ENCODE data around the gene ETV3L. TPM values are rescaled to one million over a fixed set of nuclear protein-coding genes. Genes with fewer than 3 reads are reported as not detected.

The ETV3L gene
- total RNA-seq, 1 donor from 2014 or later = not detected

DNA sequence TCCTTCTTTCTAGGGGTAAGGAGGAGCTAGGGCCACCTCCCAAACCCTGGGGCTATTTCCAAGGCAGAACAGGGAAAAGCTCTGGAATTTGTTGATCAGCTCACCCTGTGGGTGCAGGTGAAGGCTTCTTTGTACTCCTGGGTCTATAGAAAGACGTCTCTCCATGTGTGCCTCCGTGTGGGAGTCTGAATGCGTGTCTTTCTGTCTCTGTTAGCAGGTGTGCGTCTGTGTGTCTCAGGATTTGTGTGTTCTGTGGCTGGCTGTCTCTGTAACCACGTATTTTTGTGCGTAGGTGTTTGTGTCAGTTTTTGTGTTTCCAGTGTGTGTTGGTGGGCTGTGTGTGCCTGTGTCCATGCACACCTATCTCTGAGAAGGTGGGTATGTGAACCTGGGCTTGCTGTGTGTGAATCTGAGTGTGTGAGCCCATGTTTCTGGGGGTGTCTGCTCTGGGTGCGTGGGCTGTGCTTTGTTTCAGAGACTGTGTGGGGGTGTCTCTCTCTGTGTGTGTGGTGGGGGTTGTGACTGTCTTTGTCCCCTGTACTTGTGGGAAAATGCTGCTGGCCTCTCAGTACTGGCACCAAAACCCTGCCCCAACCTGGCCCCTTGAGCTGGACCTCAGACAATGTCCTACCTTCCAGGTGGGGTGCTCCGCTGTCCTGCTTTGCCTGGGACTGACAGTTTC lies 12.7 kb upstream of the ETV3L start:
- no peak for DNase-seq (ENCODE audit: low read depth)
- no peak overlapping the region for H3K4me3 ChIP-seq (ENCODE audit: low read depth, low read length)
- TF ChIP-seq, protein P1, sequence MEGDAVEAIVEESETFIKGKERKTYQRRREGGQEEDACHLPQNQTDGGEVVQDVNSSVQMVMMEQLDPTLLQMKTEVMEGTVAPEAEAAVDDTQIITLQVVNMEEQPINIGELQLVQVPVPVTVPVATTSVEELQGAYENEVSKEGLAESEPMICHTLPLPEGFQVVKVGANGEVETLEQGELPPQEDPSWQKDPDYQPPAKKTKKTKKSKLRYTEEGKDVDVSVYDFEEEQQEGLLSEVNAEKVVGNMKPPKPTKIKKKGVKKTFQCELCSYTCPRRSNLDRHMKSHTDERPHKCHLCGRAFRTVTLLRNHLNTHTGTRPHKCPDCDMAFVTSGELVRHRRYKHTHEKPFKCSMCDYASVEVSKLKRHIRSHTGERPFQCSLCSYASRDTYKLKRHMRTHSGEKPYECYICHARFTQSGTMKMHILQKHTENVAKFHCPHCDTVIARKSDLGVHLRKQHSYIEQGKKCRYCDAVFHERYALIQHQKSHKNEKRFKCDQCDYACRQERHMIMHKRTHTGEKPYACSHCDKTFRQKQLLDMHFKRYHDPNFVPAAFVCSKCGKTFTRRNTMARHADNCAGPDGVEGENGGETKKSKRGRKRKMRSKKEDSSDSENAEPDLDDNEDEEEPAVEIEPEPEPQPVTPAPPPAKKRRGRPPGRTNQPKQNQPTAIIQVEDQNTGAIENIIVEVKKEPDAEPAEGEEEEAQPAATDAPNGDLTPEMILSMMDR (conservative IDR thresholded peaks at IDR 0.05; ENCODE audit: low read depth, low read length) = no peak

DNA sequence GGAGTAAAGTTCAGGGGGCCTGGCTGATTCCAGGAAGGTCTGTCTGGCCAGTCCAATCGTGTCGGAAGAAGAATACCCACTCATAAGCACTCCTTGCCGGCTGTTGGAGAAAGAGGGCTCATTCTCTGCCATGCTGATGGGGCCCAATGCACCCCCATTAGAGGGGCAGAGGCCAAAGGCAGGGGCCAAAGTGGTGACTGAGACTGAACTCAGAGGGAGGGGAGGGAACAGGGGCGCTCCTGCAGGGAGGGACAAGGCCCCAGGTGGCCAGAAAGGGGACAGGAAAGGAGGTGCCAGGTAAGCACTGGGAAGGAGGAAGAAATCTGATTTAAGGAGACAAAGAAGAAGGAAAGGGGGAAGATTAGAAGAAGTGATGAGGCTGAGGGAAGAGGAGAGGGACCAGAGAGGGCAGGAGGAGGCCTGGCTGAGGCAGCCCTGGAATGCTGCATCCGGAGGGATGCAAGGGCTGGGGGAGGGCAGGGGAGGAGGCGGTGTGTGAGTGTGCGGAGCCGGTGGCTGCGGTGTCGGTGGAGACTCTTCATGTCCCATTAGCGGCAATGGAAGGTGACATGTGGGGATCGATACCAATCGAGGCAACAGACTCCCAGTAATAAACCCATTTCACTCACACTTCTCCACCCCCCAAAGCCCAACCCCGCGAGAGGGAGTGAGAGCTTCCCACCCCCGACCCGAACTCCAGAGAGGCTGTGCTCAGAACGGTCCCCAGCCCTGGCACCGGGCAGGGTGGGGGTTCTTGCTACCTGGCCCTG lies 12.0 kb upstream of the ETV3L start:
- DNase-seq (ENCODE audit: low read depth) = no peak
- TF ChIP-seq, protein P1 (conservative IDR thresholded peaks at IDR 0.05; ENCODE audit: low read depth, low read length) = no peak
- no peak overlapping the region for H3K4me3 ChIP-seq (ENCODE audit: low read depth, low read length)

DNA sequence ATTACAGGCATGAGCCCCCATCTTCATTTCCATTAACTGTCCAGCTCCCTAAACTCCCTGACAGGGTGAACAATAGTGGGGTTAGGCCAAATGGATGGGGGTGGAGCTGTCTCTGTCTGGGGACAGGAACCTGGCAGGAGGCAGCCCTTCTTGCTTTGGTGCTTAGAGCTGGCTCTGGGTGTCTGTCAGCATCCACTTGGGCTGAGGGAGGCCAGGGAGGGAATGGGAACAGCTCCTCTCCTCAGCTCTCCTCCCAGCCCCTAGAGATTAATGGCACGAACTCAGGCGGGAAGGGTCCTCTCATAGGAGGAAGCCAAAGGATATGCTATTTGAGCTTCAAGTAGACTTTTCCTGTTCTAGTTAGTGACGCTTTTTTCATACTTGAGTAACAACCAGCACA lies 11.1 kb upstream of the ETV3L start:
- DNase-seq (ENCODE audit: low read depth) = no peak
- H3K4me3 ChIP-seq (ENCODE audit: low read depth, low read length) = no peak overlapping the region
- TF ChIP-seq, protein P1 (conservative IDR thresholded peaks at IDR 0.05; ENCODE audit: low read depth, low read length) = no peak

DNA sequence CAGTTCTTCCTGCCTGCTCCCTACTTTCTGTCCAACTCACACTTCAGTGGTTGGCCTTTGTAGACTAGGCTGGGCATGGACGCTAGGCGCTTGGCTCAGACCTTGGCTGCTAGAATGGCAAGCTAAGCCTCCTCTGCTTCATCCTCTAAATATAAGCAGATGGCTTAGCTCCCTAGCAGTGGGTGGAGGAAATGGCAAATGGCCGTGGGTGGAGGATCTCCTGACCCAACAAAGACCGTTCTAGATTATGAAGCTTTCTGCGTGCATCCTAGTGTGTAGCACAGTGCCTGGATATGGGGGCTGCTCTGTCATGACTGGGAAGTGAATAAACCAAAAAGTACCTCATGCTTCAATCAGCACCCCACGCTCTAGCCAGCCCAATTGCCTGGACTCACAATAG lies 10.4 kb upstream of the ETV3L start:
- H3K4me3 ChIP-seq (ENCODE audit: low read depth, low read length) = no peak overlapping the region
- TF ChIP-seq, protein P1 (conservative IDR thresholded peaks at IDR 0.05; ENCODE audit: low read depth, low read length) = no peak

DNA sequence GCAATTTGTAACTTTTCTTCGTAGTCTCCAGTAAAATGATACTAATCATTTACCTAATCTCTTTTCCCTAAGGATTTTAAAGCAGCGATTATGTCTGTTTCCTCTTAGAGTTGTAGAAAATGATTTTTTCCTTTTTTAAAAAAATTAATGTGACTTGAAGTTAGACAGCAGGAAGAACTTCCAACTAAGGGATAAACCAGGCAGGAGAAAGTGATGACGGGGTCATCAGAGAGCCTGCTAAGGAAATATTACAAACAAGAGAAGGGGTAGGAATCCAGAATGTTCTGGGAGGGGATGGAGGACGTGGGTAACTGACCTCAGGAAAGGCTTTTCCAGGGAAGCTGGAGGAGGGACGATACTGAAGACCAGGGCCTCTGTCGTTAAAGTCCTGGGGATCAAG lies 8.8 kb upstream of the ETV3L start:
- no peak for DNase-seq (ENCODE audit: low read depth)
- no peak overlapping the region for H3K4me3 ChIP-seq (ENCODE audit: low read depth, low read length)
- TF ChIP-seq, protein P1 (conservative IDR thresholded peaks at IDR 0.05; ENCODE audit: low read depth, low read length) = no peak

More for the DNA sequence above, 10.4 kb upstream of the ETV3L start:
- DNase-seq (ENCODE audit: low read depth) = no peak

DNA sequence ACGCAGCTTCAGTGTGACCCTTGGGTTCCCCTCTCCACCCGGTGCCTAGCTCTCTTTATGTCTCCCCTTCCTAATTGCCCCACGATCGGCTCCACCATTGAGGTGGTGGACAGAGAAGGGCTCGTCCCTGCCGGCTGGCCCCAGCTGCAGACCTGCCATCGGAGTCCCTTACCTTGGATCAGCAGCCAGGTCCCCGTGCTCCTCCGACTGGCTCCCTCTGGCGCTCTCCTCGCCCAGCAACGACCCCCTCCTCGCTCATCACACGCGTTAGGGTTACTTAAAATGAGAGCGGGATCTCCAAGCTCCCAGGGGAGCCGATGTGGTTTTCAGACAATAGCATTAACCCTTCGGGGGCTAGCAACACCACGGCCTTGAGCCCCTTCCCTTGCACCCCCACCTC lies 8.1 kb upstream of the ETV3L start:
- no peak for DNase-seq (ENCODE audit: low read depth)
- TF ChIP-seq, protein P1 (conservative IDR thresholded peaks at IDR 0.05; ENCODE audit: low read depth, low read length) = no peak
- H3K4me3 ChIP-seq (ENCODE audit: low read depth, low read length) = no peak overlapping the region
